ENCODE data around the gene CFAP45. TPM values are rescaled to one million over a fixed set of nuclear protein-coding genes. Genes with fewer than 3 reads are reported as not detected.

The CFAP45 gene
- total RNA-seq, 1 donor from 2014 or later, result 2.8 TPM

GRCh38 chr1:159866905-159867663 lies 32.9 kb downstream of the CFAP45 start:
- TF ChIP-seq, protein P1, sequence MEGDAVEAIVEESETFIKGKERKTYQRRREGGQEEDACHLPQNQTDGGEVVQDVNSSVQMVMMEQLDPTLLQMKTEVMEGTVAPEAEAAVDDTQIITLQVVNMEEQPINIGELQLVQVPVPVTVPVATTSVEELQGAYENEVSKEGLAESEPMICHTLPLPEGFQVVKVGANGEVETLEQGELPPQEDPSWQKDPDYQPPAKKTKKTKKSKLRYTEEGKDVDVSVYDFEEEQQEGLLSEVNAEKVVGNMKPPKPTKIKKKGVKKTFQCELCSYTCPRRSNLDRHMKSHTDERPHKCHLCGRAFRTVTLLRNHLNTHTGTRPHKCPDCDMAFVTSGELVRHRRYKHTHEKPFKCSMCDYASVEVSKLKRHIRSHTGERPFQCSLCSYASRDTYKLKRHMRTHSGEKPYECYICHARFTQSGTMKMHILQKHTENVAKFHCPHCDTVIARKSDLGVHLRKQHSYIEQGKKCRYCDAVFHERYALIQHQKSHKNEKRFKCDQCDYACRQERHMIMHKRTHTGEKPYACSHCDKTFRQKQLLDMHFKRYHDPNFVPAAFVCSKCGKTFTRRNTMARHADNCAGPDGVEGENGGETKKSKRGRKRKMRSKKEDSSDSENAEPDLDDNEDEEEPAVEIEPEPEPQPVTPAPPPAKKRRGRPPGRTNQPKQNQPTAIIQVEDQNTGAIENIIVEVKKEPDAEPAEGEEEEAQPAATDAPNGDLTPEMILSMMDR (conservative IDR thresholded peaks at IDR 0.05), result no peak
- no peak for DNase-seq (ENCODE audit: extremely low spot score, unreplicated experiment)

GRCh38 chr1:159866066-159866465 lies 33.9 kb downstream of the CFAP45 start:
- Mint-ChIP-seq H3K36me3 (no peaks in the 10 kb centered on the region), H3K27ac (no peak overlapping the region)
- DNase-seq (ENCODE audit: extremely low spot score, unreplicated experiment), result no peak

More at GRCh38 chr1:159866905-159867663, 32.9 kb downstream of the CFAP45 start:
- Mint-ChIP-seq H3K36me3 (no peaks in the 10 kb centered on the region), H3K9me3 (no peaks in the 10 kb centered on the region), H3K4me1 (ENCODE audit: unreplicated experiment) (no peaks in the 10 kb centered on the region), H3K27me3 (peaks cover 29% of the 10 kb centered on the region), H3K27ac (no peak overlapping the region), H3K4me3 (no peak overlapping the region)

DNA sequence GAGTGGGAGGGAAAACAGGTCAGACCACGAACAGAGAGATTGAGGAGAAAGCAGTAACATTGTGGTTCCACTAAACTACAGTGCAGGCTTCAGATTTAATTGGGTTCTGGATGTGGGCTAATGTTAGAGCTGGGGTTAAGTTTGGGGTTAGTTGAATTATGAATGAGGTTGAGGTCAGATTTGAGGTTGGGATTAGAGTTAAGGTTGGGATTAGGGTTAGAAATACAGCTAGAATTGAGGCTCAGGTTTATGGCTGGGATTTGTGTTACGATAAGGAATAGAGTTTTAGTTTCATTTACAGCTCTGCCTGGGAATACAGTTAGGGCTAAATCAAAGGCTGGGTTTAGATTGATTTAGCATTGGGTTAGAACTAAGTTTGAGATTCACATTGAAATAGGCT lies 35.7 kb downstream of the CFAP45 start:
- no peak for DNase-seq (ENCODE audit: extremely low spot score, unreplicated experiment)
- Mint-ChIP-seq H3K9me3 (no peaks in the 10 kb centered on the region), H3K27ac (no peak overlapping the region), H3K27me3 (peaks cover 23% of the 10 kb centered on the region), H3K4me3 (no peak overlapping the region), H3K4me1 (ENCODE audit: unreplicated experiment) (no peaks in the 10 kb centered on the region), H3K36me3 (no peaks in the 10 kb centered on the region)
- TF ChIP-seq, protein P1 (conservative IDR thresholded peaks at IDR 0.05), result no peak

More at GRCh38 chr1:159866066-159866465, 33.9 kb downstream of the CFAP45 start:
- TF ChIP-seq, protein P1 (conservative IDR thresholded peaks at IDR 0.05), result no peak
- no peaks in the 10 kb centered on the region for H3K4me1 Mint-ChIP-seq (ENCODE audit: unreplicated experiment)
- H3K4me3 Mint-ChIP-seq, result no peak overlapping the region
- peaks cover 26% of the 10 kb centered on the region for H3K27me3 Mint-ChIP-seq
- H3K9me3 Mint-ChIP-seq, result no peaks in the 10 kb centered on the region

DNA sequence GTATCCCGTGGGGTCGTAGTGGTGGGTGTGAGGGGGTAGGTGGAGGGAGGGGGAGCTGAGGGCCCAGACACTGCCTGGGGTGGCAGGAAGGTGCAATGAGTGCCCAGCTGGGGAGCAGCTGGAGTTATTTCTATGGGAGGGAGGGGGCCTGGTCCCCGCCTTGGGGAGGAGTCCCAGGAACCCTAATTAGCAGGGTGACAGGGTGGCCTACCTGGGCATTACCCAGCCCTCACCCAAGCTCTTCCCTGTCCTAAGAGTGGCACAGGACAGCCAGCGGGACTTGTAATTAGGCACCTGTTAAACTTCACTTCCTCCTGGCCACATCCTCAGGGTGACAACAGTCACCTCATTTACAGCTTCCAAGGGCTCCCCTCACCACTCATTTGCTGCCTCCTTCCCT lies 37.4 kb downstream of the CFAP45 start, which contains the start of gene VSIG8:
Gene VSIG8, minus strand, starts transcription at position 101 of the 400 bp plus-strand sequence. CDS start 136 bp downstream, outside the sequence.
- TF ChIP-seq, protein P1 (conservative IDR thresholded peaks at IDR 0.05), result no peak
- peaks cover 31% of the 10 kb centered on the region for H3K27me3 Mint-ChIP-seq
- no peaks in the 10 kb centered on the region for H3K4me1 Mint-ChIP-seq (ENCODE audit: unreplicated experiment)
- no peak for DNase-seq (ENCODE audit: extremely low spot score, unreplicated experiment)
- H3K9me3 Mint-ChIP-seq, result no peaks in the 10 kb centered on the region
- H3K4me3 Mint-ChIP-seq, result no peak within 1 kb of the TSS
- H3K36me3 Mint-ChIP-seq, result no peaks in the 10 kb centered on the region
- H3K27ac Mint-ChIP-seq, result no peak within 1 kb of the TSS

- H3K9me3 Mint-ChIP-seq, result no peaks in the 10 kb centered on the region
- DNase-seq (ENCODE audit: extremely low spot score, unreplicated experiment), result no peak
- H3K27ac Mint-ChIP-seq, result no peak overlapping the region
- peaks cover 31% of the 10 kb centered on the region for H3K27me3 Mint-ChIP-seq
- no peaks in the 10 kb centered on the region for H3K4me1 Mint-ChIP-seq (ENCODE audit: unreplicated experiment)
- H3K4me3 Mint-ChIP-seq, result no peak overlapping the region
- no peaks in the 10 kb centered on the region for H3K36me3 Mint-ChIP-seq
- TF ChIP-seq, protein P1 (conservative IDR thresholded peaks at IDR 0.05), result no peak
These were observed 37.9 kb downstream of the CFAP45 start for GRCh38 chr1:159862031-159862430.
